GM06990 (cell line): ENCODE measurements around the gene FAM47E.

Source experiments
- DNase-seq: peaks from one replicate; pipeline ENCODE4 v3.0.0-alpha.2; 2011; ENCODE audit not compliant: insufficient read length; ENCODE audit errors: extremely low read depth
- H3K27me3 ChIP-seq: replicated peaks from 2 replicates; pipeline ENCODE4 v1.6.0; 2011; ENCODE audit warnings: low read length; ENCODE audit not compliant: control insufficient read depth, insufficient read depth
- H3K36me3 ChIP-seq: 2 replicates; pipeline ENCODE4 v1.5.1; 2011; ENCODE audit warnings: low read length; ENCODE audit not compliant: control insufficient read depth, insufficient read depth
- H3K4me3 ChIP-seq: replicated peaks from 2 replicates; pipeline ENCODE4 v1.5.1; 2011; ENCODE audit warnings: low read depth, mild to moderate bottlenecking, control low read depth, low read length
- TF ChIP-seq, protein P1 (sequence below): IDR thresholded peaks from 2 replicates; pipeline ENCODE4 v1.5.1; 2011; ENCODE audit warnings: low read length, control low read depth, mild to moderate bottlenecking, inconsistent platforms; ENCODE audit not compliant: insufficient read depth, poor library complexity, severe bottlenecking

Gene FAM47E

DNA sequence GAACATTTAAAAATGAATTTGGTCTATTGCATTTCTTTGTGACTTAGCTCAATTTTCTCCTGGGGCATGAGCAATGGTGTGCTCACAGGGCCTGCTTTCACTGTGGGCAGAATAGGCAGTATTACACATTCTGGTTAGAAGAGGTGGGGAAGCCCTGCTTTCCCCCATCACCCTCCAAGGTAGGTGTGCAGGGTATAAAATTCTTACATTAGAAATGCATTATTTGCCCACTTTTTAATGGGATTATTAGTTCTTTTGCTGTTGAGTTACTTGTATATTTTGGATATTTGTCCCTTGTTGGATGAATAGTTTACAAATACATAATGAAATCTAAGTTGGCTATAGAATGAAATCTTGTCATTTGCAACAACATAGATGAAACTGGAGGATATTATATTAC is 46.7 kb downstream of the FAM47E start:
- Histone ChIP-seq H3K36me3 (no peaks in the 10 kb centered on the region), H3K4me3 (no peak overlapping the region), H3K27me3 (no peaks in the 10 kb centered on the region)
- no peak for DNase-seq
- TF ChIP-seq, protein P1, sequence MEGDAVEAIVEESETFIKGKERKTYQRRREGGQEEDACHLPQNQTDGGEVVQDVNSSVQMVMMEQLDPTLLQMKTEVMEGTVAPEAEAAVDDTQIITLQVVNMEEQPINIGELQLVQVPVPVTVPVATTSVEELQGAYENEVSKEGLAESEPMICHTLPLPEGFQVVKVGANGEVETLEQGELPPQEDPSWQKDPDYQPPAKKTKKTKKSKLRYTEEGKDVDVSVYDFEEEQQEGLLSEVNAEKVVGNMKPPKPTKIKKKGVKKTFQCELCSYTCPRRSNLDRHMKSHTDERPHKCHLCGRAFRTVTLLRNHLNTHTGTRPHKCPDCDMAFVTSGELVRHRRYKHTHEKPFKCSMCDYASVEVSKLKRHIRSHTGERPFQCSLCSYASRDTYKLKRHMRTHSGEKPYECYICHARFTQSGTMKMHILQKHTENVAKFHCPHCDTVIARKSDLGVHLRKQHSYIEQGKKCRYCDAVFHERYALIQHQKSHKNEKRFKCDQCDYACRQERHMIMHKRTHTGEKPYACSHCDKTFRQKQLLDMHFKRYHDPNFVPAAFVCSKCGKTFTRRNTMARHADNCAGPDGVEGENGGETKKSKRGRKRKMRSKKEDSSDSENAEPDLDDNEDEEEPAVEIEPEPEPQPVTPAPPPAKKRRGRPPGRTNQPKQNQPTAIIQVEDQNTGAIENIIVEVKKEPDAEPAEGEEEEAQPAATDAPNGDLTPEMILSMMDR: no peak

GRCh38 chr4:76300012-76300411 is 48.5 kb downstream of the FAM47E start:
- Histone ChIP-seq H3K4me3 (no peak overlapping the region), H3K36me3 (no peaks in the 10 kb centered on the region), H3K27me3 (no peaks in the 10 kb centered on the region)
- TF ChIP-seq, protein P1: no peak
- no peak for DNase-seq

GRCh38 chr4:76301068-76301774 is 49.7 kb downstream of the FAM47E start:
- TF ChIP-seq, protein P1: no peak
- H3K4me3 ChIP-seq: no peak overlapping the region
- no peaks in the 10 kb centered on the region for H3K36me3 ChIP-seq
- no peaks in the 10 kb centered on the region for H3K27me3 ChIP-seq
- peak; percentile 66 for DNase-seq

DNA sequence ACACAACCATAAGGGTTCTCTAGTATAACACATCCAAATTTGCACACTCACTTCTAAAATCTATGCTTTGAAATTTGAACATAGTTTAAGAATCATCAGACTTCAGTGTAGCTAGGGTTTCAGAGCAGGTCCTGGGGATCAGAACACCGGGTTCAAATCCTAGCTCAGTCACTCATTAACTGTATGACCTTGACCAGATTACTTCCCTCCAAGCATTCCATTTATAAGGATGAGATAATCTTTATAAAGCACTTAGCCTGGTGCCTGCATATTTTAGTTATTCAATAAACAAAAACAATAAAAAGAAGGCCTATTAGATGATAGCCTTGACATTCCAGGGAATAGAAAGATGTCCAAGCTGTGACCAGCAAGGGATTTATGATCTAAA is 50.2 kb downstream of the FAM47E start:
- no peaks in the 10 kb centered on the region for H3K27me3 ChIP-seq
- no peak overlapping the region for H3K4me3 ChIP-seq
- no peak for DNase-seq
- TF ChIP-seq, protein P1: no peak
- no peaks in the 10 kb centered on the region for H3K36me3 ChIP-seq

- TF ChIP-seq, protein P1: no peak
- no peak for DNase-seq
- Histone ChIP-seq H3K36me3 (no peaks in the 10 kb centered on the region), H3K4me3 (no peak overlapping the region), H3K27me3 (no peaks in the 10 kb centered on the region; the same call in 1 of the 2 replicates)
Observed at GRCh38 chr4:76302826-76303438, 51.4 kb downstream of the FAM47E start.
